HG02623 (cell line): ENCODE data around the gene LBR.
"Not testable (repeated sequence)": the region's sequence is repeated elsewhere in the genome, so short reads cannot be mapped to it uniquely, and the experiment has no call there.

ENCODE experiments used
- ATAC-seq: cut with Tn5 transposase; IDR thresholded peaks from one replicate; pipeline ENCODE4 v1.9.1; 2021; ENCODE audit warnings: moderate library complexity; ENCODE audit not compliant: unreplicated experiment

The LBR gene

DNA sequence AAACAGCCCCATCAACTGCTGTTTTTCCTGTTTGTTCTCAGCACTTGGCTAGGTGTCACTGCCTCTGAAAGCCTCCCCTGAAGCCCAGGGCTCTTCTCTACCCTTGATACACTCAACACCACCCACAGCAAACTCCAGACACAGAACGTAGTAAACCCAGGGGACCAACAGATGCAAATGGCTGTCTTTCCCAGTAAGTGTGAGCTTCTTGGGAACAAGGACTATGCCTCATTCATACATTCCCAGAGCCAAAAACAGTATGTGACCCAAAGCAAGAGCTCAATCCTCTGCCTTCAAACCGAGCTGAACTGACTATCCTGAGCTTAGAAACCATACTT is 4.4 kb downstream of the LBR start:
- no peak for ATAC-seq

- ATAC-seq: no peak
These were observed 4.9 kb downstream of the LBR start for GRCh38 chr1:225422795-225423517.

- no peak for ATAC-seq
These were observed 5.7 kb downstream of the LBR start for GRCh38 chr1:225422031-225422605.

- ATAC-seq: no peak
These were observed 9.2 kb downstream of the LBR start for GRCh38 chr1:225418598-225418997.

DNA sequence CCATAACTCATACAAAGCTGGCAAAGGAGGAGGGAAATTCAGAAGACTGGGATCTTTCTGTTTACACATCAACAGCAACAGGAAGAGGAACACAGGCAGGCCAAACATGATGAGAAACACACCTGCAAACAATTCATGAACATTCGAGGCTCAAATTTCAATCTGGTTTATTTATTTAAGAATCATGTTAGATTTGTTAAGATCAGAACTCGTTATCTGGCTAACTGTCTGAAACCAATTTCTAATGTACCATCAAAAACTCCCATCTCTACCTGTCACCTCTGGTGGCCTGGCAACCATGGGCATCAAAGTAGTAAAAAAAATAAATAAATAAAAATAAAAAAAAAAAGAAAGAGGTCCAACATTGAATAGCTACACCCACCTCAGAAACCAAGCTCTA is 9.8 kb downstream of the LBR start:
- no peak for ATAC-seq

DNA sequence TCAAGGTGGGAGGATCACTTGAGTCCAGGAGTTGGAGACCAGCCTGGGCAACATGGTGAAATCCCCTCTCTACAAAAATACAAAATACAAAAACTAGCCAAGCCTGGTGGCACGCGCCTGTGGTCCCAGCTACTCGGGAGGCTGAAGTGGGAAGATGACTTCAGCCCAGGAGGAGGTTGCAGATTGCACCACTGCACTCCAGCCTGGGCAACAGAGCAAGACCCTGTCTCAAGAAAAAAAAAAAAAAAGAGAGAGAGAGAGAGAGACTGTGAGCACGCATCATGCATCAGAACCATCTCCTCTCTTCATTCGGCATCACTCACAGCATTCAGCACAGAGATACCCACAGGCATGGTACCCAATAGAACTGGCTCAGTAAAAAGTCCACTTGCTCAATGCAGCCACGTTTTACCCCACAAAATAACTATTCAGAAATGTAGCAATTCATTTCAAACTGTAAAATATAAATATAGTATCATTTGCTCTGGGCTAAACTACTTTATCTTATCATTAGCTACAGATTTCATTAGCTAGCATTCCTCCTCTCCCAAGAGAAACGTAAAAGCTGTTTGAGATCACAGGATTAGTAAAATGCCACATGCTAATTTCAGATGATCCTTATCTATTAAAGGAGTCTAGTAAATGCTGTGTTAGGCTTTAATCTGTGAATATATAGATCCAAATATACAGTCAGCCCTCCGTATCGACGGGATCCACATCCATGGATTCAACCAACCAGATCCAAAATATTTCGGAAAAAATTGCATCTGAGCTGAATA is 11.7 kb downstream of the LBR start:
- no peak for ATAC-seq

GRCh38 chr1:225415307-225415706 is 12.5 kb downstream of the LBR start:
- ATAC-seq: no peak

DNA sequence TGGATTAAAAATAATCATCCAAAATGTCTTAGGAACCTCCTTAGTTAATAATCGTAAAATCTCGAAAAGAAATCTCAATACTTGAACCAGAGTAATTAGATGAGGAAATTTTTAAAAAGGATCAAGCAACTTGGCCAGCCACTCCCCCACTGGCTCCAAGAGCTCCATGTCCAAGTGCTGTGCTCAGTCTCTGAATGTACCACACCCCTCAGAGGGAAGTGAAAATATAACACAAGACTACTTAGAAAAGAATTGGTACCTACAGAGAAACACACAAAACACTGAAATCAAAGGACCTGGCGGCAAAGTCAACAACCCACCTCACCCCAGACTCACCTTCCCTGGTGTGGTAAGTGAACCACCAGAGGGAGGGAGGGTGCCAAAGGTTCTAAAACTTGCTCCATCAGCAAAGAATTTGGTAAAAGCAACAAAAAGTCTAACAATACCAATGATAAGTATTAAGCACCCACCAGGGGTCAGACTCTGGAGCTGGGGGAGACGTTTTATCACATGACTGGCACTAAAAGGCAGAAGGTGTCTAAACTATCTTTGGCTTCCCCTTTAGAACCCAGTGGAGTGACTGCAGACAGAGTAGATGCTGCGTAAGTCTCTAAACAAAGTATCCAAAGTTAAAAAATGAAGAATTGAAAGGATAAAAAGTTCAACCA is 14.0 kb downstream of the LBR start:
- ATAC-seq: no peak

DNA sequence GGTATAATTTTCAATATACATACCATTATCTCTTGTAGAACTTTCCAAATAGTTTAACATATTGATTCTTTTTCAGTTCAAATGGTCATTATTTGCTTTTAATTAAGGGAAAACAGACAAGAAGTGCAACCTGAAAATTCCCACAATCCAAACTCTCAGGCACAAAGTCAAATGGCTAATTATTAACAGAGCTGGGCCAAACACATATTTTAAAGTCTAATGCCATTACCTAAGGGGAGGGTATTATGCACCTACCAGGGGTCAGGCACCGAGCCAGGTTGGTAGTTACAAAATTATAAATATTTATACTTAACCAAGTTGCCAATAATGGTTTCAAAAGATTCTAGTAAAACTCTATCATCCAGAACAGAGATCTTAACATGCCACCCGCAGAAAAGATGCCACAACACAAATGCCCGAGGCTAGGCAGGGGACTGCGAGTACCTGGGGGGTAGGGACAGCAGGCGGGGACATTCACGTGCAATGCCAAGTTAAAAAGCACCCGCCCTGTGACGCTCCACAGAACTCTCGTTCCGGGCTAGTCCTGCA is 15.0 kb downstream of the LBR start:
- no peak for ATAC-seq

- no peak for ATAC-seq
These were observed 15.5 kb downstream of the LBR start for GRCh38 chr1:225412321-225412720.

DNA sequence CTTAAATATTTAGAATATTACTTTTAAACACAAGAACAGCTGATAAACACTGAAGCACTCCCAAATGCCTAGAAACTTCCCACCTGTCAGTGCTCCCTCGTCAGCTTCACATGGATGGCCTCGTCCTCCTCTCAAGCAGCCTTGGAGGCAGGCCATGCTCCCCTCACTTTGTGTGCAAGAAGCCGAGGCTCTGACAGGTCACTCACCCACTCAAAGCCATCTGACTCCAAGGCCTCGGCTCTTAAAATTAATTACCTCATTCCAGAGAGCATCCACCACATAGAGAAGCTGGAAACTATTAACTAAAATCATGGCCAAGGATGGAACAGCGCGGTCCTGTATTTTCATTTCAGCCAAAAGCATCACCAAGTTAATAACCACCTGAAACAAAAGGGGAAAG is 17.8 kb downstream of the LBR start:
- no peak for ATAC-seq

DNA sequence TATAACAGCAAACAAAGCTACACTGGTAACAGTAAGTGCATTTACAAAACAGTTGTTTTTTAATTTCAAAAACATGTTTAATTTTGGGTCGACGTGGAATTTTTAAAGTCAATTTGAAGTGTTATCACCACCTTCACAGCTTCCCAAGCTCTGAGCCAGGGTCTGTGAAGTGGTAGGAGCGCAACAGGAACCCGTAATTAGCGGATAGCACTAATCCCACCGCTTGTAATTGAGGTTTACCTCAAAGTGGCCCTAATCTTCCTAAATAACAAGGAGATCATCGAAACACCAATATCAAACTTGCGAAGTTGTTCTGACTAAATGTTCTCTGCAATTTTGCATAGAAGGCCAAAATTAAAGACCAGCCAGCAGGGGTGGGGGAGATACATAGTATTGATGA is 18.8 kb downstream of the LBR start:
- ATAC-seq: no peak

DNA sequence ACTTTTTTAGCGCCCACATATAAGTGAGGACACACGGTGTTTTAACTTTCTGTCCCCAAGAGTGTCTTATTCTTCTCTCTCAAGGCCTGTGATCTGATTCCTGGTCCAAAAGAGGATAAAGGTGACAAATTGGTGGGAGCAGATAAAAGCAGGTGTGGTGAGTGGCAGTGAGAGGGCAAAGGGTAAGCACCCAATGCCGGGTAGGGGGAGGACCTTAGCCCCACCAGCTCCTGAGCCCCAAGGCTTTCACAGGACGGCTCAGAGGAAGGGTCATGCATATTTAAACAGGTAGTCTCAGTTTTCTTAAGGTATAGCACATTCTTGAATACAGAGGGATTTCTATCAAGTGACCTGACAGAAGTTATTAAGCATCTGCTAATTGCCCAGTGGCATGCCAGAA is 19.6 kb downstream of the LBR start:
- no peak for ATAC-seq

GRCh38 chr1:225407755-225408154 is 20.1 kb downstream of the LBR start:
- no peak for ATAC-seq

DNA sequence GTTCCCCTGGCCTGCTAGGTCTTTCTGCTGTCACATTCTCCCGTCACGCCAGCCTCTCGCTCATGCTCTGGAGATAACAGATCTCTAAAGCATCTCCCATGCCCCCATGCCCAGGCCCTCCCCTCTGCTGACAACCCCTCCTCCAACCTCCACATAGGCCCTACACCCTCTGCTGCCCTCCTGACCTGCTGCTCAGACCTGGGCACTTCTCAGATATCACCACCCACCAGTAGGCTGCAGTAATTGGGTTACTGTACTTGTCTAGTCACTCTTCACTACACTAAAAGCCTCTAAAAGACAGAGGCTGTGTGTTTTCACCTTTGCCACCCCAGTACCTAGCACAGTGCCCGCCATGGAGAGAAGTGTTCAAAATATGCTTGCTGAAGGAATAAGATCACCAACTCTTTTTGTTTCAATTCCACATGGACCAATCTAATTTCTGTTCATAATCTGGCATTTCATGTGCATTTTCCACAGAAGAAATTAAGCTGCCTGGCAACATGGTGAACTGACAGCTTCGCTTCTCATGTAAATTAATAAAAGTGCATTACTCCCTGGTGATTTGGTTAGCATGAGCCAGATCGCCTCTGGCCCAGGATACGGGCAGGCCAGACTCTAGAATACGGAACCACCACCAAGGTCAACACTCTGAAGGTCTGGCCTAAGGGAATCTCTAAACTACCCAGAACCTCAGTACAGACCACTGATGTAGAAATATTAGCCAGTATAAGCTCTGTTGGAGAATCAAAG is 20.7 kb downstream of the LBR start:
- no peak for ATAC-seq

DNA sequence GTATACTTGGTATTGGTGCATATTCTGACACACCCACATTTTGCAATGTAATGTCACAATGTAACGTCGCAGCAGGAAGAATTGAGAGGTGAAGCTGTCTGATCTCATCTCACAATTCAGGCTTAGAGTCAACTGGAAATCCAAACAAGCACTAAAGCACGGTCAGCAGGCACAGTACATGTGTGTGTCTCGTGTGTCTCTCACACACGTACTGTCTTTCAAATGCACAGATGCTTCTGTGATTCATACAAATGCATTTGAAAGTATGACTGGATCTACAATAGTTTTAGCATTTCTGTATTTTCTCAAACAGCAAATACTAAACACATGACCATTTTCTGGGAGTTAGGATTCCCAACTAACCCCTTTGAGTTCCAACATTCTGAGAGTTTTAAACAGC is 26.9 kb downstream of the LBR start:
- no peak for ATAC-seq

- no peak for ATAC-seq
These were observed 31.5 kb downstream of the LBR start for GRCh38 chr1:225396357-225396756.

GRCh38 chr1:225389843-225390242 is 38.0 kb downstream of the LBR start:
- no peak for ATAC-seq

DNA sequence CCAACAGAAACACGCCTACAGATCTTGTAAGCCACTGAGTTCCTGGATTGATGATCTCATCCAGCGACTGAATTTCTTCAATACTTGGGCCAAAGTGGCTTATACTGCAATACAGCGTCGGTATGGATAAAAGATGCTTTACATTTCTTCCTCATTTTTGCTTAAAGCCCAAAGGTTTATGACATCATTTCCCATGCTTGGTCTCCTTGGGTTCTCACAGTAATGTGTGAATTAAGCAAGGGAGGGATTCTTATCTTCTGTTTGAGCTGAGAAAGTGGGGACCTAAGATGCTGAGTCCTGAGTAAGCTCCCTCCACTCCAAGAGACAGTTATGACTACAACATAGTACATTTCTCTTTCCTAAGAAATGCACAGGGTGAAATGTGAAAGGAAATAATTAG is 39.5 kb downstream of the LBR start:
- ATAC-seq: no peak

DNA sequence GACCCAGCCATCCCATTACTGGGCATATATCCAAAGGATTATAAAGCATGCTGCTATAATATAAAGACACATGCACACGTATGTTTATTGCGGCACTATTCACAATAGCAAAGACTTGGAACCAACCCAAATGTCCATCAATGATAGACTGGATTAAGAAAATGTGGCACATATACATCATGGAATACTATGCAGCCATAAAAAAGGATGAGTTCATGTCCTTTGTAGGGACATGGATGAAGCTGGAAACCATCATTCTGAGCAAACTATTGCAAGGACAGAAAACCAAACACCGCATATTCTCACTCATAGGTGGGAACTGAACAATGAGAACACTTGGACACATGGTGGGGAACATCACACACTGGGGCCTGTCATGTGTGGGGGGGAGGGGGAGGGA is 41.0 kb downstream of the LBR start:
- ATAC-seq: not testable (repeated sequence)

GRCh38 chr1:225380691-225381090 is 47.1 kb downstream of the LBR start:
- ATAC-seq: no peak
